HG03342 (cell line): ENCODE measurements around the gene AQP2.

Experiments
- ATAC-seq: cut with Tn5 transposase; IDR thresholded peaks from one replicate; pipeline ENCODE4 v1.9.1; 2021; ENCODE audit warnings: mild to moderate bottlenecking, moderate library complexity; ENCODE audit not compliant: unreplicated experiment

Gene AQP2

DNA sequence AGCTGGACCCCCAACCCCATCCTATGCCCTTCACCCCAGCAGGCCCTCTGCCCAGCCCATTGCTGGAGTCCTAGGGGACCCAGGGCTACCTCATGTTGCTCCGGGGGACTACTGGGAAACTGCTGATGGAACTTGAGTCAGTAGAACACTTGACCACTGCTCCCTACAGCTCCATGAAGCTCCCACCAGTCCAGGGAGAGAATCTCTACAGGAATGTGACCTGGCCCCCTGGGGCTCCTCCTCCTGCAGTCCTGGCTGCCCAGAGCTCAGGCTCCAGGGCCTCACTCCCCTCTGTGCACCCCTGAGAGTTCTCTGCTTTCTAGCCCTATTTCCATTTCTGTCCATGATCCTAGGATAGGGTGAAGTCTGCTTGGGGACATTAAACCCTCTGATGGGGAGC is 10.8 kb upstream of the AQP2 start:
- ATAC-seq, result no peak

DNA sequence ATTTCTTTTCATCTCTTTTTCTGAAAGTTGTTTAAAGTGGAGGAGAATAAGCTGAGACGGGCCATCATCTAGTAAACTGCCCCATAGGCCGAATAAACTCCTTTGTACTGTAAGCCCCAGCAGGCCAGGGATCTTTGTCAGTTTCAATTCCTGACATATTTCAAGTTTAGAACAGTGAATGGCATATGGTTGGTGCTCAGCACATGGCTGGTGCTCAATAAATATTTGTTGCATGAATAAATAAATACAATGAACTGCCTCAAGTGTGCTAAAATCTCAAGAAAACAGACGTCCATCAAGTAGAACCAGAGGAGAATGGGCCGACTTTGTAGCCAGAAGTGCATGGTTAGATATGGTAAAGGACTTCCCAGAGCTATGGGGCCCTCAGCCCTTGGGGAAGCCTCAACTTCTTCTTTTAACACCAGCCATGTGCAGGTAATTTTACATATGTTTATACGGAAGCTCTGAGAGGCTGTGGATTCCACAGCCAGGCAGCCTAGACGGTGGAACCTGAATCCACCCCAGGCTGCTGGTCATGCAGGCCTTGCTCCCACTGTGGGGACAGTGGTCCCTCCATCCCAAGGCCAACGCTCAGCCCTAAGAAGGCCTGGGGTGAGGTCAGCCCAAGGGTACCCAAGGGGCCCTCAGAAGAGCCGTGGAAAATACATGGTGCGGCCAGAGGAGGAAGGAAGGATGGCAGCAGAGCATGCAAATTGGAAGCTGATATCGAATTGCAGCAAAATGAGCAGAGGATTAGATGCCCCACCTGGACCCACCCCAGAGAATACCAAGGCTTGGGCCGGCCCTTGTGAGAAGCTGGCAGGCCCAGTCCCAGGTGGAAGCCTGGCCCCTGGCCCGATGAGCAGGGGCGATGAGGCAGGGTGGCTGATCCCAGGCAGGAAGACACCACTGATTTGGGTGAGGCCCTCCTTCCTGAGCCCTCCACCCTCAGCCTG is 8.7 kb upstream of the AQP2 start:
- ATAC-seq, result no peak

DNA sequence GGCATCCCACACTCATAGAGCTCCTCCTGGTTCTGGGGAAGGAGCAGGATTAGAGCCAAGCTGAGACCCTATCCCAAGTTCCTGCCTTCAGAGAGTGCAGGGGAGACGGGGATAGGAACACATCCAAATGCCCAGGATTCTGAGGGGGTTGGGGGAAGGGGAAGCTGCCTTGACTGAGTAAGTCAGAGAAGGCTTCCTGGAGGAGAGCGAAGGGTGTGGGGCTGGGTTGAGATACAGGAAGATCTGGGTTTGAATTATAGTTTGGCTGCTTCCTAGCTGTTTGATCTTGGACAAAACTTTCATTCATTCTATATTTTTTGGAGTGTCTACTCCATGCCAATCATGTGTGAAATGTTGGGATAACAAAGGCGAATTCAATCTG is 8.0 kb upstream of the AQP2 start:
- ATAC-seq, result no peak

DNA sequence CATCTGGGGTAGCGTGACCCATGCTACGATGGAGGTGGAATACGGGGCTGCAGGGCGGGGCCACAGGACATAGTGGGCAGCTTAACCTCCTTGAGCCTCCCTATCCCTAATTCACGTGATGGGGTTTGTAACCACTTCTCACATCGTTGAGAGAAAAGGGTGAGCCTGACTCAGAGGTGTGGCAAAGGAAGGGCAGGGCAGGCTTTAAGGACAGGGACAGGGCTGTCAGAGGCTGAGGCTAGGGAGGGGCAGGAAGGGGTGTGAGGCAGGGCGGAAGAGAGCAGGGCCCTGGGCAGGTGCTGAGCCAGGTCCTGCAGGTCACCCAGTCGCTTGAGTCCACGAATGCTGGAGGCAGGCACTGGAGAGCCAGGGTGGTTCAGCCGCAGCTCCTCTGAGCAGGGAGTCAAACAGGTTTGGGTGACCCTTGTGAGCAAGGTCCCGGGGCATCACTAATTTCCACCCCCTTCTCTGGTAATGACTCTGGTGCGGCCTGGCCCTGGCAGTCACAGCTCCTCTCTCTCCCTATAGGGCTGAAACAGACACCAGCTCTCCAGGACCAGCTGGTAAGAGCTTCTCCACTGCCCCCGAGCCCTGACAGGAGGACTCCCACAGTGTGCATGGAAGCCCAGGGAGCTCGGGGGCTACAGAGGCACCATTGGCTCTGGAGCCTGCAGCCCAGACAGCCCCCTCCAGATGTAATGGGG is 7.5 kb upstream of the AQP2 start:
- ATAC-seq, result no peak

DNA sequence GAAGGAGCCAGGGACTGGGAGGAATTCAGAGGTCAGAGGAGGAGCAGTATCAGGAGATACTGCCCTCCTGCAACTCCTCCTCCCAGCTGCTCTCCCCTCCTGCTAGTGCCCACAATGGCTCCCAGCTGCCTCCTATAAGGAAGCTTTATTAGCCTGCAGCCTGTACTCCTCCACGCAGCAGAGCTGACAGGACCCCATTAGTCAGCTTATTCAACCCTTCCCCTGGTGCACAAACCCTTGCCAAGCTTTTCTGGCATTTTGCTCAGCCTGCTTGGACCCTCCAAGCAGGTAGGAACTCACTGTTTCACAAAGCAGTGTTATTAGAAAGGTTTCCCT is 6.9 kb upstream of the AQP2 start:
- no peak for ATAC-seq

DNA sequence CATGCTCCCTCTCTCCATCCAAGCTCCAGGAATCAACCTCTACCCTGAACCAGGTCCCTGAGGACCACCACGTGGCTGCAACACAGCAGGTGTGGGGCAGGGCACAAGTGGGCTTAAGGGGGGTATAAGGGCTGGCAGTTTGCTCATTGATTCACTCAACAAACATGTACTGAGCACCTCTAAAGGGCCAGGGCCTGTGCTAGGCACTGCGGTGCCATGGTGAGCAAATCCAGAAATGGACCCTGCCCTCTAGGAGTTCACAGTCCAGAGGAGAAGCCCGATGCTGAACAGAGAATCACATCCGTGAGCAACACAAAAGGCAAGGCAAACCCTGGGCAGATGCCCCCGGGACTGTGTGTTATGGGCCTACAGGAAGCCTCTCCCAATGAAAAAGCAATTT is 6.5 kb upstream of the AQP2 start:
- ATAC-seq, result no peak

DNA sequence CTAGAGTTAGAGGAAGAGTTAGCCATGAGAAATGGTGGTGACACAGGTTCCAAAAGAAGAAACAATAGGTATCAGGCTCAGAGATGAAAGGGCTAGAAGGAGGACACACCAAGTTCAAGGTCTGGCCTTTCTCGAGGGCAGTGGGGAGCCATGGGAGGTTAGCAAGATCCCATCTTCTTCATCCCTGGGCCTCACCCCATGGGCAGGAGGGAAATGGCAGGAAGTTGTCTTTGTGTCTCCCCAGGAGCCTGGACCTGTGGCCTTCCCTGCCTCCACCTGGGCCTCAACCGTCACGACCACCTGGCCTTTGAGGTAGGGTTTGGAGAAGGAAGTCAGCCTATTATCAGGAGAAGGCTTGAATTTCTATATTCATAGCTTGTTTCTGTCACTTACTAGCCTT is 5.8 kb upstream of the AQP2 start:
- ATAC-seq, result no peak

DNA sequence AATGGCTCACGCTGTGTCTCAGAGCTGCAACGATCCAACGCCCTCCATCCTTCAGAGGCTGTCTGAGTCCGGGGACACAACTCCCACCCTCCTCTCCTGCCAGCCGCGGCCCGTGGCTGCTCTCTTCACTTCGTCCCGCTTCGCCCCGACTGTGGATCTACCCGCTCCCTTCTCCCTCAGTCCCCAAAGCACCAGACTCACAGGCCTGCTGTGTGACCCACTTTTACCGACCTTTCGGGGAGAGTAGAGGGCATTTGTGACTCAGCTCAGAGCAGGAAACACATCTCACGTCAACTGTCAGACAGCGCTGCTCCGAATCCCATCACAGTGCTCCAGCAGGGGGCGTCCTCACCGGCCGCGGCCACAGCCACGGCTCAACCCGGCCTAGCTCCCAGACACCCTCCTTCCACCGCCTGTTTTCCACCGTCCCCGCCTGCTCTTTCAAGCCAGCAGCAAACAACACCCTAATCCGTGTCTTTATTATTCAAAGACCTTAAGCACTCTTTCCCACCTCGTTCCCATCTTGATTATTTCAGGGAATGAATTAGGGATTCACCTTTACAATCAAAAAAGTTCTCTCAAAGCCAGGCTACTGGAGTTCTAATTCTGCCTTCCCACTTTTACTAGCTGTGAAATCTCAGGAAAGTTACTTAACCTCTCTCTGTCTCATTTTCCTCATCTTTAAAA is 5.0 kb upstream of the AQP2 start:
- ATAC-seq, result no peak

DNA sequence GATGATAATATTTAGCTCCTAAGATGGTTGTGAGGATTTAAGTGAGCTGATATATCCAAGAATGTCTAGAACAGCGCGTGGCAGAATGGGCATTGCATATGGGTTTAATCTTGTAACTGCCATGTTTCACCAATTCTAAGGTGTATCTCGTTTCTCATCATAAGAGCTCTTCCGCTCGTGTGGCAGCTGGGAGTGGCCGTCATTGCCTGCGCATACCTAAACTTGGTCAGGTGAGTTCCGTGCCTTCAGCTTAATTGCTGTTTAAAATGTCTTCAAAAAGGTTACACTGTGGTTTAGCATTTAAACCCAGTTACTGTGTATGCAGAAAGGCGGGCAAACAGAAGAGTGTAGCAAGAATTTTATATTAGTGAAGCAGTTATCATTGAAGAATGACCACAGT is 4.5 kb upstream of the AQP2 start:
- no peak for ATAC-seq

DNA sequence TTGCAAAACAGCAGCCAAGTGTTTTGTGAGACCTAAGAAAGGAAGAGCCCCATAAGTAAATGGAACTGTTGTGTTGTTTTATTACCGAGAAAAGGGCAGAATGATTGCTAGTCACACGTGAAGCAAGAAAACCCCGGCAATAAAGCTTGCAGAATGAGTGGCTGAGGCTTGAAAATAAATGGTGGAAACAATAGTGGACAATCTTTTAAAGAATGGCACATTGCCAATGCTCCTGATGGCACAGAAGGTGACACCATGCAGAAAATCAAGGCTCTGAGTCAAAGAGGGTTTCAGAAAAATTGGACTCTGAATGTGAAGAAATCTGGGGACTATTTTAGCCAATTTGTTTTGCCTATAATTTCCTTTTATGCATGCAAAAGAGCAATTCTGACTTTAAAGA is 4.0 kb upstream of the AQP2 start:
- ATAC-seq, result no peak

DNA sequence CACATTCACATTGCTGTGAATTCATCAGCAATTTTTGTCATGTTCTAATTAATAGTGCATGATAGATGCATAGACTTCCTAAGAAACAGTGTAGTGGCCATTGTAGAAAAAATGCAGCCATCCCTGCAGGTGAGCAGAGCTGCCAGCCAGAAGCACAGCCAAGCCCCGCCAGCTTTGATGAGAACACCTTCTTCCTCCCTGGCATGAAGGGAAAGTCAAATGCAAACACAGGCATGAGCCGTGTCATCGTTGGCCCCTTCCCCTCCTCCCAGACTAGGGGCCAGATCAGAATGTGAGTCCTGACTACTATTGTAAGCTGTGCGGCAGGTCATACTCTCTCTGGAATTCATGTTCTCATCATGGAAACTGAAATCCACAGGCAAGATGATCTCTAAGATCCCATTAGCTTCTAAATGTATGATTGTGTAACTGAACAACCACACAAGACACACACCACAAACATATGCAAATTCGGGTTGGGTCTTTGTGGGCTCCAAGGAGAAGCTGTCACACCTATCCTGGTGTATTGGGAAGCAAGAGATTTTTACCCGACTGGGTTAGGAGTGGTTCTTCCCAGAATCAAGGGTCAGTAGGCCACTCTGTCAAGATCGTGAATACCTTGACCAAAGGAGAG is 2.8 kb upstream of the AQP2 start:
- no peak for ATAC-seq

DNA sequence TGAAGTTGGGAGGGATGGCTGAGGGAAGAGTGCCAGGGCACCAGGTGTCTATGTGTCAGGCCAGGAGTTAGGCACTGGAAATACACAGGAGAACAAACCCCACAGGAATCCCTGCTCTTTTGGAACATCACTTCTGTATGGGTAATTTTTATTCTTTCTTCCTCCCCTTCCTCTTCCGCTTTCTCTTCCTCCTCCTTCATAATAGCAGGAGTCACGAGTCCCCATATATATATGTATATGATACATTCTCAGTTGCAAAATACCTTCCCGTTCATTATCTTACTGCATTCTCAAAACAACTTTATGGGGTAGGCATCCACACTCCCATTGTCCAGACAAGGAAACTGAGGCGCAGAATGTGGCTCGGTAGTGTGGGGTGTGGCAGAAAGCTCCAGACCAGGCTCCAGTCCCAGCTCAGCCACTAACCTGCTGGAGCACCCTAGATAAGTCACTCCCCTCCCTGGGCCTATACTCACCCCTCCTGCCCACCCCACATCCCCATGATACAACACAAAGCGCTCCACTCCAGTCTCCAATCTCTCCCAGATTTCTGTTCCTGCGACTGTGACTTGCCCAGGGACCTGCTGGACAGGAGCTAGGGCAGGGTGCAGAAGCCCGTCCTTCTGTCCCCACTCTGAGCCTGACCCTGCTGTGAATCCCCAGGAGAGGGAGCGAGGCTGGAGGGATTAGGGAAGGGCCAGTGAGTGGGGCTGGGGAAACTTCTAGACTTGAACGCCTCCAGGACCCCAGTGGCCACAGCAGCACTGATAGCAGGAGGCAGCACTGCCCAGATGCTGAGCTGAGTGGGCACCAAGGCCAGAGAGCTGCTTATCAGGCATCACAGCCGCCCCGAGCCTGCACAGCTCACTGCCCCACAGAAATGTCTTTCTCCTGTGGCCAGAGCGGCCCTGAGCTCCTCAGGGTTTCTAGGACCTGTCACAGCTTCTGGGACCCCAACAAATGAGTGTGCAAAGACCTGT is 1.4 kb upstream of the AQP2 start:
- ATAC-seq, result no peak

DNA sequence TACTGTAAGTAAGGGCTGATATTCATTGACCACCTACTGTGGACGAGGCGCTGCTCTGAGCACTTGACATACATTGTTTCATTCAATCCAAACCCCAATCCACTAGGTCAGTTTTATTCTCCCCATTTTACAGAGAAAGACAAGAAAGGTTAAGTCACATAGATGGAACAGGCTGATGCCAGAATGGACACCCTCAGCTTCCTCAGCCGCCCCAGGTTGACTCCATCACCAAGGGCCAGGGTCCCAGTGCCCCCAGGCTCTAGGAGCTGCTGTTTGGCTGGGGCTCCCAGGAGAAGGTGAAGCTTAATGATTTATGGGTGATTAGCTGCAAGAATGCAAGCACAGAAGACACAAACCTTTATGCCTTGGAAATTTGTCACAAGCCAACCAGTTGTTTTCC is 671 bp upstream of the AQP2 start:
- no peak for ATAC-seq

DNA sequence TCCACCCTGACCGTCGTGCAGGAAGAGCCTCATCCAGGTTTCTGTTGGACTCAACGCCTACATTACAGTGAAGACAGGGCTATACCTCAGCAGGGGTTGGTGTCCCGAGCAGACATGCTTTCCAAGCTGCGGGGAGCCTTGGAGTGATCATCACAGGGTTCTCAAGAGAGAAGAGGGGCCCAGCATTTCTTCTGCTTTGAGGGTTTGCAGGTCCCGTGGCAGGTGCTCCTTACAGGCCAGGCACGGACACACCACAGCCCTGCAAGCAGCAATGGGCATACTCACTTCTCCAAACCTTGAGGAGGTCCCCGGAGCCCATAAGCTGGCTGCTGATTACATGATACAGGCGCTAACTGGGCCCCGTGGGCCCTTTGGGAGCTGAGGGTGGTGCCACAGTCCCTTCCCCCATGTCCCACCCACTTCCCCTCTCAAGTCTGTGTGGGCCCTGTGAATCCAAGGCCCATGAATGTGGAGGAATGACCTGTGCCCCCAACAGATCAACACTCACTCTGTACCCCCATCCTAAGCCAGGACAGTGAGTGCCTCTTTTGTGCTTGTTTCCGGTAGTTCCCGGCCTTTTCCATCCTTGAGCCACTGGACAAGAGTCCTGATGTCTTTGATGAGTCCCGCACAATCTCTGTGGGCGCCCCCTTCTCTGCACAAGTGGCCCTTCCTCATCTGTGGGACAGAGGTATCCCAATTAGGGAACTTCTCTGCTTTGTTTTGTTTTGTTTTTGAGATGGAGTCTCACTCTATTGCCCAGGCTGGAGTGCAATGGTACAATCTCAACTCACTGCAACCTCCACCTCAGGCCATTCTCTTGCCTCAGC is 1.1 kb downstream of the AQP2 start:
- no peak for ATAC-seq

DNA sequence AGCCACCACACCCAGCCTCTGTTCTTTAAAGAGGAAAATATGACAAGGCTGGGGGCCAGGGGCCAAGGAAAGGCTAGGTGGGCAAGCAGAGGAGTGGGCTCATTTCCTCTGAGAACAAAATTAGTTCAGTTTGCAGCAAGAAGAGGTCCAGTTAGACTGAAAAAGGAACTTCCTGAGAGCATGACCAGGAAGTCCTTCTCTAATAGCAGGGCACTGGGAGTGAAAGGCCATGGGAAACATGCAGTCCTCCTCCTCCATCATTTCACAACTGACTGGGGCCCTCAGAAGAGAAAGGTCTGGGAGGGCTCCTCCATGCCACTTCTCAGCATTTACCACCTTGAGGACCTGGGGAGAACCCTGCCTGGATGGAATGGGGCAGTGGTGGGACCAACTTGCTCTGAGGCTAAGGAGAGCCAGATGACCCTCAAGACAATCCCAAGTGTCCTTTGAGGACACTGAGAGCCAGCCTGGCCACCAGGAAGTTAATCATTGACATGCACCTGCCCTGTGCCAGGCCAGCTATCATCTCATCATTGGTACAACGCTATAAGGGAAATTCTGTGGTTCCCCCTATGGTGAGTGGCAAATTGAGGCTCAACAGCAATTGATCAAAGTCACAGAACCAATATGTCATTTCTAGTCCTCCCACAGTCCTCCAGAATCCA is 2.0 kb downstream of the AQP2 start:
- ATAC-seq, result no peak

DNA sequence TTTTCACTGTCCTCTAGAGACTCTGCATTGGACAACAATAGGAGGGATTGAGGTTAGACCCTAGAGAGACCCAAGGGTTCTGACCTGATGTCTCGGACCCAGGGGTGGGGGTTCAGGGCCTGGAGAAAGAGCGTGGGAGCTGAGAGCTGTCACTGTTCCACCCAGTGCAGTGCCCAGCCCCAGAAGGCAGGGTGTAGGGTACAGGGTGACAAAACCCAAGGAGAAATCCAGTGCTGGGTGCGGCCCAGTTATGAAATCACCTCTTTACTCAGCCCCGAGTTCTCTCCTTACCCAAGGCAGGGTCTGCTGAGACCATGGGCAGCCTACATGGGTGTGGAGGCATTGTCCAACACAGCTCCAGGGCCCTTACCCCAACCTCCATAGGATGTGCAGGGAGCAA is 2.6 kb downstream of the AQP2 start:
- ATAC-seq, result no peak

DNA sequence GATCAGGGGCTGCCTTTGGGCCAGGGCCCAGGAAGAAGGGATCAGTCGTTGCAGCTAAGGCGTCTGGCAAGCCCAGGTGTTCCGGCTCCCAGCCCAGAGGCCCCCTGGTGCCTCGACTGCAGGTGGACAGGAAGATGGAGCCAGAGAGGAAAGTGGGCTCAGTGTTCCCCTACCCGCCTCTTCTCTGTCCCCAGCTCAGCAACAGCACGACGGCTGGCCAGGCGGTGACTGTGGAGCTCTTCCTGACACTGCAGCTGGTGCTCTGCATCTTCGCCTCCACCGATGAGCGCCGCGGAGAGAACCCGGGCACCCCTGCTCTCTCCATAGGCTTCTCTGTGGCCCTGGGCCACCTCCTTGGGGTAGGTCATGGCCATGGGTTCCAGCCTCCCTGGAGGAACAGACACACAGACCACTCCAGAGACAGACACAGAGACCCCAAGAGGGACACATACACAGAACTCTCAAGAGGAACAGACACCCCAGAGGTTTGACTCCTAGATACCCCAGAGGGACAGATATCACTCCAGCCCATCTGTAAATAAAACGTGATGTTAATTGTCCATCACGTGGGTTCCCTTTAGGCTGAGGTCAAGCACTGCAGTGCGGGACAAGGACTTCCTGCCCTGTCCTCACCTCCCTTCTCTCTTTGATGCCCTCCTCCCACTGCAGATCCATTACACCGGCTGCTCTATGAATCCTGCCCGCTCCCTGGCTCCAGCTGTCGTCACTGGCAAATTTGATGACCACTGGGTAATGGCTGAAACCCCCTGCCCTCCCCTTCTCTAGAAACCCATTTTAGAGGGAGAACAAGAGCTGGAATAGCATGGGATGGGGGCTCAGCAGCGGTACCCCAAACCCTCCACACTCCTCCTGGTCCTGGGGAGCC is 3.7 kb downstream of the AQP2 start:
- no peak for ATAC-seq
